Esophagus muscularis mucosa (tissue), 3 donors: Measurements from ENCODE around the gene PCDH15.

Experiments
- CTCF ChIP-seq, 3 experiments: fragments of 200-600 bp in 2 of 3; fragments of 450-650 bp in 1 of 3; sonication (generic) in 2 of 3; IDR thresholded peaks; one replicate each; pipeline ENCODE4 v1.5.1; 2017 to 2019; ENCODE audit warnings: antibody characterized with exemption in 3 of 3, mild to moderate bottlenecking in 2 of 3, moderate library complexity in 1 of 3
- POLR2A ChIP-seq: fragments of 450-650 bp; IDR thresholded peaks from one replicate; pipeline ENCODE4 v1.6.1; 2017; ENCODE audit warnings: antibody characterized with exemption, moderate library complexity, mild to moderate bottlenecking, low read depth
- POLR2AphosphoS5 ChIP-seq, 2 donors: sonication (generic); formaldehyde crosslinking; IDR thresholded peaks; one replicate each; pipeline ENCODE4 v1.6.1; 2017; ENCODE audit warnings: antibody characterized with exemption in 2 of 2

GRCh38 chr10:53978301-53978700 is 822.7 kb downstream of the PCDH15 start:
- TF ChIP-seq CTCF (IDR thresholded peaks at IDR 0.05): no peak
- TF ChIP-seq POLR2A: no peak
- no peak for TF ChIP-seq POLR2AphosphoS5 (IDR thresholded peaks at IDR 0.05)
